ENCODE data around the gene C20orf144.

- TF ChIP-seq POLR2A (IDR thresholded peaks at IDR 0.05) (no peak), CTCF (IDR thresholded peaks at IDR 0.05) (no peak)
Observed at GRCh38 chr20:33660035-33660684, 2.0 kb upstream of the C20orf144 start.
